ENCODE results near the gene PER1. TPM values are rescaled to one million over a fixed set of nuclear protein-coding genes. Genes with fewer than 3 reads are reported as not detected.

The PER1 gene
- total and polyA plus RNA-seq, 2 of the 8 experiments (the other 6 are each of a cell fraction or from before 2014, with no cell fraction given): 9.6 to 38.0 TPM

DNA sequence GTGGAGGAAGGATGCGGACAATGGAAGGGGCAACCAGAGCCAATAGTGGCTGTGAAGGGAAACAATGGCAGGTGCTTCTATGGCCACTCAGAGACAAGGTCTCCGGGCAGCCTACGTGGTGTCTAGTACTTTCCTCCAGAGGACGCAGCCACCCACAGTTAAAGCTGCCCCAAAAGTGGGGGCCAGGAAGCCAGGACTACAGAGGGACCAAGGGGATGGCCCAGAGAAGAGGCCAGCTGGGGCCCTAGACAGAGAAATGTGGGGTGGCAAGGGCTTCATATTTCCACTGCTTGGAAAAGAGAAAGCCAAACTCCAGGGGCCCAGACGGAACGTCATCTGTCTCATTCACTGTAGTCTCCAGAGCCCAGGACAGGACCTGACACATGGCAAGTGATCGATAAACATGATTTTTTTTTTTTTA lies 837 bp upstream of the PER1 start (continued):
- TF ChIP-seq, protein P1, sequence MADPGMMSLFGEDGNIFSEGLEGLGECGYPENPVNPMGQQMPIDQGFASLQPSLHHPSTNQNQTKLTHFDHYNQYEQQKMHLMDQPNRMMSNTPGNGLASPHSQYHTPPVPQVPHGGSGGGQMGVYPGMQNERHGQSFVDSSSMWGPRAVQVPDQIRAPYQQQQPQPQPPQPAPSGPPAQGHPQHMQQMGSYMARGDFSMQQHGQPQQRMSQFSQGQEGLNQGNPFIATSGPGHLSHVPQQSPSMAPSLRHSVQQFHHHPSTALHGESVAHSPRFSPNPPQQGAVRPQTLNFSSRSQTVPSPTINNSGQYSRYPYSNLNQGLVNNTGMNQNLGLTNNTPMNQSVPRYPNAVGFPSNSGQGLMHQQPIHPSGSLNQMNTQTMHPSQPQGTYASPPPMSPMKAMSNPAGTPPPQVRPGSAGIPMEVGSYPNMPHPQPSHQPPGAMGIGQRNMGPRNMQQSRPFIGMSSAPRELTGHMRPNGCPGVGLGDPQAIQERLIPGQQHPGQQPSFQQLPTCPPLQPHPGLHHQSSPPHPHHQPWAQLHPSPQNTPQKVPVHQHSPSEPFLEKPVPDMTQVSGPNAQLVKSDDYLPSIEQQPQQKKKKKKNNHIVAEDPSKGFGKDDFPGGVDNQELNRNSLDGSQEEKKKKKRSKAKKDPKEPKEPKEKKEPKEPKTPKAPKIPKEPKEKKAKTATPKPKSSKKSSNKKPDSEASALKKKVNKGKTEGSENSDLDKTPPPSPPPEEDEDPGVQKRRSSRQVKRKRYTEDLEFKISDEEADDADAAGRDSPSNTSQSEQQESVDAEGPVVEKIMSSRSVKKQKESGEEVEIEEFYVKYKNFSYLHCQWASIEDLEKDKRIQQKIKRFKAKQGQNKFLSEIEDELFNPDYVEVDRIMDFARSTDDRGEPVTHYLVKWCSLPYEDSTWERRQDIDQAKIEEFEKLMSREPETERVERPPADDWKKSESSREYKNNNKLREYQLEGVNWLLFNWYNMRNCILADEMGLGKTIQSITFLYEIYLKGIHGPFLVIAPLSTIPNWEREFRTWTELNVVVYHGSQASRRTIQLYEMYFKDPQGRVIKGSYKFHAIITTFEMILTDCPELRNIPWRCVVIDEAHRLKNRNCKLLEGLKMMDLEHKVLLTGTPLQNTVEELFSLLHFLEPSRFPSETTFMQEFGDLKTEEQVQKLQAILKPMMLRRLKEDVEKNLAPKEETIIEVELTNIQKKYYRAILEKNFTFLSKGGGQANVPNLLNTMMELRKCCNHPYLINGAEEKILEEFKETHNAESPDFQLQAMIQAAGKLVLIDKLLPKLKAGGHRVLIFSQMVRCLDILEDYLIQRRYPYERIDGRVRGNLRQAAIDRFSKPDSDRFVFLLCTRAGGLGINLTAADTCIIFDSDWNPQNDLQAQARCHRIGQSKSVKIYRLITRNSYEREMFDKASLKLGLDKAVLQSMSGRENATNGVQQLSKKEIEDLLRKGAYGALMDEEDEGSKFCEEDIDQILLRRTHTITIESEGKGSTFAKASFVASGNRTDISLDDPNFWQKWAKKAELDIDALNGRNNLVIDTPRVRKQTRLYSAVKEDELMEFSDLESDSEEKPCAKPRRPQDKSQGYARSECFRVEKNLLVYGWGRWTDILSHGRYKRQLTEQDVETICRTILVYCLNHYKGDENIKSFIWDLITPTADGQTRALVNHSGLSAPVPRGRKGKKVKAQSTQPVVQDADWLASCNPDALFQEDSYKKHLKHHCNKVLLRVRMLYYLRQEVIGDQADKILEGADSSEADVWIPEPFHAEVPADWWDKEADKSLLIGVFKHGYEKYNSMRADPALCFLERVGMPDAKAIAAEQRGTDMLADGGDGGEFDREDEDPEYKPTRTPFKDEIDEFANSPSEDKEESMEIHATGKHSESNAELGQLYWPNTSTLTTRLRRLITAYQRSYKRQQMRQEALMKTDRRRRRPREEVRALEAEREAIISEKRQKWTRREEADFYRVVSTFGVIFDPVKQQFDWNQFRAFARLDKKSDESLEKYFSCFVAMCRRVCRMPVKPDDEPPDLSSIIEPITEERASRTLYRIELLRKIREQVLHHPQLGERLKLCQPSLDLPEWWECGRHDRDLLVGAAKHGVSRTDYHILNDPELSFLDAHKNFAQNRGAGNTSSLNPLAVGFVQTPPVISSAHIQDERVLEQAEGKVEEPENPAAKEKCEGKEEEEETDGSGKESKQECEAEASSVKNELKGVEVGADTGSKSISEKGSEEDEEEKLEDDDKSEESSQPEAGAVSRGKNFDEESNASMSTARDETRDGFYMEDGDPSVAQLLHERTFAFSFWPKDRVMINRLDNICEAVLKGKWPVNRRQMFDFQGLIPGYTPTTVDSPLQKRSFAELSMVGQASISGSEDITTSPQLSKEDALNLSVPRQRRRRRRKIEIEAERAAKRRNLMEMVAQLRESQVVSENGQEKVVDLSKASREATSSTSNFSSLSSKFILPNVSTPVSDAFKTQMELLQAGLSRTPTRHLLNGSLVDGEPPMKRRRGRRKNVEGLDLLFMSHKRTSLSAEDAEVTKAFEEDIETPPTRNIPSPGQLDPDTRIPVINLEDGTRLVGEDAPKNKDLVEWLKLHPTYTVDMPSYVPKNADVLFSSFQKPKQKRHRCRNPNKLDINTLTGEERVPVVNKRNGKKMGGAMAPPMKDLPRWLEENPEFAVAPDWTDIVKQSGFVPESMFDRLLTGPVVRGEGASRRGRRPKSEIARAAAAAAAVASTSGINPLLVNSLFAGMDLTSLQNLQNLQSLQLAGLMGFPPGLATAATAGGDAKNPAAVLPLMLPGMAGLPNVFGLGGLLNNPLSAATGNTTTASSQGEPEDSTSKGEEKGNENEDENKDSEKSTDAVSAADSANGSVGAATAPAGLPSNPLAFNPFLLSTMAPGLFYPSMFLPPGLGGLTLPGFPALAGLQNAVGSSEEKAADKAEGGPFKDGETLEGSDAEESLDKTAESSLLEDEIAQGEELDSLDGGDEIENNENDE (IDR thresholded peaks at IDR 0.05; ENCODE audit: insufficient replicate concordance, low read length): no peak
- TF ChIP-seq EP300 (IDR thresholded peaks at IDR 0.05; ENCODE audit: borderline replicate concordance in 1 of 2, low read depth in 2 of 2, low read length in 2 of 2): no peak
- no peak for TF ChIP-seq KDM4A (IDR thresholded peaks at IDR 0.05; ENCODE audit: low read depth, low read length, severe bottlenecking)

Data from H1 (cell line).